WTC11 (cell line): ENCODE data around the gene FXYD7. TPM values are rescaled to one million over a fixed set of nuclear protein-coding genes. Genes with fewer than 3 reads are reported as not detected.

Experiments used
- ATAC-seq: fragments of 200-7000 bp; cut with Tn5 transposase; 2 replicates; pipeline ENCODE4 v1.10.0; 2021; ENCODE audit warnings: mild to moderate bottlenecking, moderate library complexity
- CTCF ChIA-PET: fragments of 300-600 bp; sonication (Branson Sonifier 250); formaldehyde crosslinking; loops from one replicate; lab custom pipeline; 2021; ENCODE audit warnings: antibody characterized with exemption; lab: Charles Lee
- POLR2A ChIA-PET: fragments of 350-600 bp; sonication (Branson Sonifier 250); formaldehyde crosslinking; loops from one replicate; lab custom pipeline; 2021; ENCODE audit warnings: antibody characterized with exemption; lab: Charles Lee
- DNase-seq: peaks from one replicate; pipeline ENCODE4 v3.0.0; 2021; ENCODE audit warnings: low spot score
- H3K27ac Mint-ChIP-seq: 2 replicates; pipeline ENCODE4 v1.8.0; 2021; ENCODE audit warnings: mixed read lengths
- H3K27me3 Mint-ChIP-seq: 2 replicates; pipeline ENCODE4 v1.8.0; 2021; ENCODE audit warnings: low read depth, mild to moderate bottlenecking, moderate library complexity, mixed read lengths
- H3K36me3 Mint-ChIP-seq: 2 replicates; pipeline ENCODE4 v1.8.0; 2021; ENCODE audit warnings: mixed read lengths
- H3K4me1 Mint-ChIP-seq: 2 replicates; pipeline ENCODE4 v1.8.0; 2022; ENCODE audit warnings: mixed read lengths
- H3K4me3 Mint-ChIP-seq: 2 replicates; pipeline ENCODE4 v1.8.0; 2021; ENCODE audit warnings: mild to moderate bottlenecking, moderate library complexity, mixed read lengths
- H3K9me3 Mint-ChIP-seq: 2 replicates; pipeline ENCODE4 v1.8.0; 2021; ENCODE audit warnings: mixed read lengths
- ATF1 ChIP-seq: sonication (generic); formaldehyde crosslinking; IDR thresholded peaks from 2 replicates; pipeline ENCODE4 v1.8.1; 2023; ENCODE audit warnings: mild to moderate bottlenecking, moderate library complexity, missing genetic modification reagents
- ERG ChIP-seq: fragments of 250-450 bp; sonication (Bioruptor Pico); IDR thresholded peaks from 2 replicates; pipeline ENCODE4 v1.8.0; 2021; ENCODE audit warnings: mild to moderate bottlenecking
- ETV6 ChIP-seq: sonication (generic); formaldehyde crosslinking; IDR thresholded peaks from 2 replicates; pipeline ENCODE4 v1.8.1; 2022; ENCODE audit warnings: mild to moderate bottlenecking, missing genetic modification reagents
- GRHL2 ChIP-seq: fragments of 250-450 bp; sonication (Bioruptor Pico); IDR thresholded peaks from 2 replicates; pipeline ENCODE4 v1.8.0; 2022; ENCODE audit warnings: mild to moderate bottlenecking, moderate library complexity; ENCODE audit not compliant: insufficient replicate concordance, severe bottlenecking
- HMGXB4 ChIP-seq: sonication (generic); formaldehyde crosslinking; IDR thresholded peaks from 2 replicates; pipeline ENCODE4 v1.8.1; 2023; ENCODE audit warnings: mild to moderate bottlenecking, moderate library complexity, missing genetic modification reagents
- KAT7 ChIP-seq: sonication (generic); formaldehyde crosslinking; IDR thresholded peaks from 2 replicates; pipeline ENCODE4 v1.8.1; 2023; ENCODE audit warnings: missing genetic modification reagents, mild to moderate bottlenecking, borderline replicate concordance
- MXD4 ChIP-seq: fragments of 250-450 bp; sonication (Bioruptor Pico); IDR thresholded peaks from 2 replicates; pipeline ENCODE4 v1.8.0; 2021; ENCODE audit warnings: mild to moderate bottlenecking, moderate library complexity, borderline replicate concordance
- NR1H2 ChIP-seq: sonication (generic); formaldehyde crosslinking; IDR thresholded peaks from 2 replicates; pipeline ENCODE4 v1.9.0; 2021; ENCODE audit warnings: mild to moderate bottlenecking, moderate library complexity, missing genetic modification reagents
- NR3C1 ChIP-seq: sonication (generic); formaldehyde crosslinking; conservative IDR thresholded peaks from 2 replicates; pipeline ENCODE4 v1.8.1; 2023; ENCODE audit warnings: low read depth, mild to moderate bottlenecking, missing genetic modification reagents
- PREB ChIP-seq: sonication (generic); formaldehyde crosslinking; IDR thresholded peaks from 2 replicates; pipeline ENCODE4 v1.8.1; 2022; ENCODE audit warnings: mild to moderate bottlenecking, missing genetic modification reagents, moderate library complexity, borderline replicate concordance
- SOX15 ChIP-seq: fragments of 250-450 bp; sonication (Bioruptor Pico); IDR thresholded peaks from 2 replicates; pipeline ENCODE4 v1.9.0; 2021; ENCODE audit warnings: mild to moderate bottlenecking
- SP1 ChIP-seq: sonication (generic); formaldehyde crosslinking; conservative IDR thresholded peaks from 2 replicates; pipeline ENCODE4 v1.8.1; 2022; ENCODE audit warnings: missing genetic modification reagents
- ZMAT4 ChIP-seq: fragments of 250-450 bp; sonication (Bioruptor Pico); IDR thresholded peaks from 2 replicates; pipeline ENCODE4 v1.9.0; 2021; ENCODE audit warnings: mild to moderate bottlenecking
- ZNF138 ChIP-seq: sonication (generic); formaldehyde crosslinking; conservative IDR thresholded peaks from 2 replicates; pipeline ENCODE4 v1.8.1; 2022; ENCODE audit warnings: mild to moderate bottlenecking, moderate library complexity, missing genetic modification reagents
- ZNF219 ChIP-seq: sonication (generic); formaldehyde crosslinking; IDR thresholded peaks from 2 replicates; pipeline ENCODE4 v1.8.0; 2023; ENCODE audit warnings: missing genetic modification reagents, mild to moderate bottlenecking, borderline replicate concordance
- ZNF416 ChIP-seq: fragments of 250-450 bp; sonication (Bioruptor Pico); IDR thresholded peaks from 2 replicates; pipeline ENCODE4 v1.9.0; 2021; ENCODE audit warnings: mild to moderate bottlenecking, inconsistent platforms
- total RNA-seq: library from RNA; stranded (reverse); gene quantifications from 3 replicates; pipeline ENCODE4 v1.2.3, GENCODE V29; 2021
- TF ChIP-seq, protein P1 (sequence below): fragments of 250-450 bp; sonication (Bioruptor Pico); IDR thresholded peaks from 2 replicates; pipeline ENCODE4 v1.9.0; 2021; ENCODE audit warnings: mild to moderate bottlenecking
- TF ChIP-seq, protein P2 (sequence below): sonication (generic); formaldehyde crosslinking; IDR thresholded peaks from 2 replicates; pipeline ENCODE4 v1.8.1; 2022; ENCODE audit warnings: missing genetic modification reagents, borderline replicate concordance
- TF ChIP-seq, protein P3 (sequence below): fragments of 250-450 bp; sonication (Bioruptor Pico); IDR thresholded peaks from 2 replicates; pipeline ENCODE4 v1.9.0; 2021; ENCODE audit warnings: moderate library complexity, mild to moderate bottlenecking, inconsistent platforms, borderline replicate concordance
- TF ChIP-seq, protein P4 (sequence below): fragments of 250-450 bp; sonication (Bioruptor Pico); conservative IDR thresholded peaks from 2 replicates; pipeline ENCODE4 v1.9.0; 2021; ENCODE audit warnings: mild to moderate bottlenecking

Gene FXYD7
- total RNA-seq, 1 experiment from 2014 or later: 16.7 TPM

DNA sequence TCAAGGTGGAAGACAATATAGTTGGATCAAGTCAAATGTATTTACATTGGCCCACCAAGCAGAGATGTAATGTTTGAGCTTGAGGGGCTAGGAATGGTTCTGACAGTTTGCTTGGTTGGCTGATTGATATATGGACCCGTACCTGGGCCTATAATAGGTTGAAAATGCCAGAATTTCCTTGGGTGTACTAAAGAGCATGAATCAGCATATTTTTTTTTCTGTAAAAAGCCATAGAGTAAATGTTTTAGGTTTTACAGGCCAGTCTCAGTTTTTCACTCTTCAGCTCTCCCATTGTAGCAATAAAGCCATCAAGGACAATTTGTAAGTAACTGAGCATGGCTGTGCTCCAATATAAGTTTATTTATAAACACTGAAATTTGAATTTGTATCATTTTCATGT is 38.3 kb downstream of the FXYD7 start (continued):
- TF ChIP-seq, protein P1, sequence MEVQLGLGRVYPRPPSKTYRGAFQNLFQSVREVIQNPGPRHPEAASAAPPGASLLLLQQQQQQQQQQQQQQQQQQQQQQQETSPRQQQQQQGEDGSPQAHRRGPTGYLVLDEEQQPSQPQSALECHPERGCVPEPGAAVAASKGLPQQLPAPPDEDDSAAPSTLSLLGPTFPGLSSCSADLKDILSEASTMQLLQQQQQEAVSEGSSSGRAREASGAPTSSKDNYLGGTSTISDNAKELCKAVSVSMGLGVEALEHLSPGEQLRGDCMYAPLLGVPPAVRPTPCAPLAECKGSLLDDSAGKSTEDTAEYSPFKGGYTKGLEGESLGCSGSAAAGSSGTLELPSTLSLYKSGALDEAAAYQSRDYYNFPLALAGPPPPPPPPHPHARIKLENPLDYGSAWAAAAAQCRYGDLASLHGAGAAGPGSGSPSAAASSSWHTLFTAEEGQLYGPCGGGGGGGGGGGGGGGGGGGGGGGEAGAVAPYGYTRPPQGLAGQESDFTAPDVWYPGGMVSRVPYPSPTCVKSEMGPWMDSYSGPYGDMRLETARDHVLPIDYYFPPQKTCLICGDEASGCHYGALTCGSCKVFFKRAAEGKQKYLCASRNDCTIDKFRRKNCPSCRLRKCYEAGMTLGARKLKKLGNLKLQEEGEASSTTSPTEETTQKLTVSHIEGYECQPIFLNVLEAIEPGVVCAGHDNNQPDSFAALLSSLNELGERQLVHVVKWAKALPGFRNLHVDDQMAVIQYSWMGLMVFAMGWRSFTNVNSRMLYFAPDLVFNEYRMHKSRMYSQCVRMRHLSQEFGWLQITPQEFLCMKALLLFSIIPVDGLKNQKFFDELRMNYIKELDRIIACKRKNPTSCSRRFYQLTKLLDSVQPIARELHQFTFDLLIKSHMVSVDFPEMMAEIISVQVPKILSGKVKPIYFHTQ (CRISPR knock-in tag): no peak

DNA sequence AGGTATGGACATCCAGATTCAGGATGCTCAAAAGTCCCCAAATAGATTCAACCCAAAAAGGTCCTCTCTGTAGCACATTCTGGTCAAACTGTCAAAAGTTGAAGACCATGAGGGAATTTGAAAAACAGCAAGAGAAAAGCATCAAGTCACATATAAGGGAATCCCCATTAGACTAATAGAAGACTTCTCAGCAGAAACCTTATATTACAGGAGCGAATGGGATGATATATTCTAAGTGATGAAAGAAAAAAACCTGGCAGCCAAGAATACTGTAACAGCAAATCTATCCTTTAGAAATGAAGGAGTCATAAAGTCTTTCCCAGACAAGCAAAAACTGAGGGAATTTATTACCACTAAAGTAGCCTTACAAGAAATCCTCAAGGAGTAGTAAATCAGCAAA is 41.2 kb downstream of the FXYD7 start:
- no peak for DNase-seq
- Mint-ChIP-seq H3K4me1 (no peaks in the 10 kb centered on the region; the same call in 1 of the 2 replicates), H3K27ac (no peak overlapping the region), H3K27me3 (peaks cover 3% of the 10 kb centered on the region; the same call in 1 of the 2 replicates), H3K9me3 (peaks cover 13% of the 10 kb centered on the region), H3K4me3 (no peak overlapping the region), H3K36me3 (no peaks in the 10 kb centered on the region)
- TF ChIP-seq NR1H2 (CRISPR knock-in tag): no peak
- no peak for TF ChIP-seq GRHL2 (CRISPR knock-in tag)
- TF ChIP-seq KAT7 (CRISPR knock-in tag): no peak
- no peak for TF ChIP-seq PREB (CRISPR knock-in tag)
- TF ChIP-seq NR3C1 (CRISPR knock-in tag): no peak
- no peak for TF ChIP-seq ATF1 (CRISPR knock-in tag)
- no peak for TF ChIP-seq ZNF219 (CRISPR knock-in tag)
- TF ChIP-seq, protein P2, sequence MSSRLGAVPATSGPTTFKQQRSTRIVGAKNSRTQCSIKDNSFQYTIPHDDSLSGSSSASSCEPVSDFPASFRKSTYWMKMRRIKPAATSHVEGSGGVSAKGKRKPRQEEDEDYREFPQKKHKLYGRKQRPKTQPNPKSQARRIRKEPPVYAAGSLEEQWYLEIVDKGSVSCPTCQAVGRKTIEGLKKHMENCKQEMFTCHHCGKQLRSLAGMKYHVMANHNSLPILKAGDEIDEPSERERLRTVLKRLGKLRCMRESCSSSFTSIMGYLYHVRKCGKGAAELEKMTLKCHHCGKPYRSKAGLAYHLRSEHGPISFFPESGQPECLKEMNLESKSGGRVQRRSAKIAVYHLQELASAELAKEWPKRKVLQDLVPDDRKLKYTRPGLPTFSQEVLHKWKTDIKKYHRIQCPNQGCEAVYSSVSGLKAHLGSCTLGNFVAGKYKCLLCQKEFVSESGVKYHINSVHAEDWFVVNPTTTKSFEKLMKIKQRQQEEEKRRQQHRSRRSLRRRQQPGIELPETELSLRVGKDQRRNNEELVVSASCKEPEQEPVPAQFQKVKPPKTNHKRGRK (CRISPR knock-in tag): no peak
- TF ChIP-seq SP1: no peak
- ATAC-seq: no peak
- CTCF ChIA-PET: no interaction called here
- POLR2A ChIA-PET: no interaction called here

- DNase-seq: no peak
- POLR2A ChIA-PET: no interaction called here
- H3K9me3 Mint-ChIP-seq: peaks cover 13% of the 10 kb centered on the region
- ATAC-seq: no peak
- no peaks in the 10 kb centered on the region for H3K36me3 Mint-ChIP-seq
- no peak overlapping the region for H3K4me3 Mint-ChIP-seq
- CTCF ChIA-PET: no interaction called here
- H3K4me1 Mint-ChIP-seq: no peaks in the 10 kb centered on the region; the same call in 1 of the 2 replicates
- H3K27me3 Mint-ChIP-seq: no peaks in the 10 kb centered on the region; the same call in 1 of the 2 replicates
- no peak overlapping the region for H3K27ac Mint-ChIP-seq
- TF ChIP-seq, protein P3, sequence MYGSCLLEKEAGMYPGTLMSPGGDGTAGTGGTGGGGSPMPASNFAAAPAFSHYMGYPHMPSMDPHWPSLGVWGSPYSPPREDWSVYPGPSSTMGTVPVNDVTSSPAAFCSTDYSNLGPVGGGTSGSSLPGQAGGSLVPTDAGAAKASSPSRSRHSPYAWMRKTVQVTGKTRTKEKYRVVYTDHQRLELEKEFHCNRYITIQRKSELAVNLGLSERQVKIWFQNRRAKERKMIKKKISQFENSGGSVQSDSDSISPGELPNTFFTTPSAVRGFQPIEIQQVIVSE (CRISPR knock-in tag): no peak
- TF ChIP-seq SOX15 (CRISPR knock-in tag) (no peak), ZMAT4 (CRISPR knock-in tag) (no peak), ZNF138 (CRISPR knock-in tag) (no peak), MXD4 (no peak), HMGXB4 (CRISPR knock-in tag) (no peak), ZNF416 (CRISPR knock-in tag) (no peak), ETV6 (no peak), ERG (no peak)
- TF ChIP-seq, protein P4, sequence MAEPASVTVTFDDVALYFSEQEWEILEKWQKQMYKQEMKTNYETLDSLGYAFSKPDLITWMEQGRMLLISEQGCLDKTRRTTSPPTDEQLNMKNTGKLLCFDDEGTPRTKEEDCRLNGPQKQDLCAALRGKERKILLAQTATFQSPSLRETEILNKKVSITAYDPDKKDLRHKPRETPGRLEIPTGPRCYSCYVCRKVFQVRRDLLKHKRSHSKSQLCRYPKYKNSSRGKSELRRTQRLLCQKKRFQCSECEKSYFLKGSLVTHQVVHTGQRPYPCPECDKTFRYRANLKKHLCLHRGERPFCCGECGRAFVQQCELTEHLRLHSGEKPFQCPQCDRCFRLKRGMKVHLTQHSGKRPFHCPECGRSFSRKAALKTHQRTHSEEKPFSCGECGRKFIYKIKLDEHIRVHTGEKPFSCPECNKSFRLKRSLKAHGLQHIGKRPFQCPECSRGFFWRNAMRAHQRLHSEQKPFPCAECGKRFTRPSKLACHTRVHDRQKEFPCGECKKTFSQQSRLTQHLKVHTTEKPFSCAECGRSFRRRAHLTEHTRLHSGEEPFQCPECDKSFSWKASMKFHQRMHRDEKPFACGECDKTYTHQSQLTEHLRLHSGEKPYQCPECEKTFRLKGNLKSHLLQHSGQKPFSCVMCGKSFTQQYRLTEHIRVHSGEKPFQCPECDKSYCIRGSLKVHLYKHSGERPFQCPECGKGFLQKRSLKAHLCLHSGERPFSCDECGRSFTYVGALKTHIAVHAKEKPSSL (CRISPR knock-in tag): no peak
Observed at GRCh38 chr19:35184884-35185283, 41.8 kb downstream of the FXYD7 start.
